GM18498 (cell line): ENCODE data around the gene ZFP36L1.

ENCODE experiments used
- ATAC-seq: cut with Tn5 transposase; IDR thresholded peaks from one replicate; pipeline ENCODE4 v1.9.1; 2021; ENCODE audit warnings: mild to moderate bottlenecking, moderate library complexity; ENCODE audit not compliant: unreplicated experiment

The ZFP36L1 gene

DNA sequence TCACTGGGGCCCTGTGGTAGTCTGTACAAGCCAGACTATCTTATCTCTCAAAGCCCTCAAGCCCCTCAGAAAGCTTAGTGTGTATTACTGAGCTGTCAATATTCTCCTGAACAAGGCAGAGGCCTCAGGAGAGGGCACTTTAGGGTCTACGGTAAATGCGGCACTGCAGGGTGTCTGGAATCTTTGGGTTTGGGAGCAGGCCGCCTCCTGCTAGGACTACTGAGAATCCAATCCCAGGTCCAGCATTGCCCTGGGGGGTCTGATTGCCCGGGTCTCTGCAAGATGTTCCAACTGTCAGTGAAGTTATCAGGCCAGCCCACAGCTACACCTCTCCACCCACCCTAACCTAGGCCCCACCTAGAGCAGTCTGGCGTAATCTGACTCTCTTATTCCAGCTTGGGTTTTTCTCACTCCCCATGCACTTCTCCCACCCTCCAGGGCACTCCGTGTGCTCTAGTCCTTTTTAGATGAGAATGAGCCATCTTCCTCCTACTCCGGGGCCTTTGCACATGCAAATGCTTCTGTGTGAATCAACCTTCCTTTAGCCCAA is 4.3 kb upstream of the ZFP36L1 start:
- ATAC-seq, result no peak

DNA sequence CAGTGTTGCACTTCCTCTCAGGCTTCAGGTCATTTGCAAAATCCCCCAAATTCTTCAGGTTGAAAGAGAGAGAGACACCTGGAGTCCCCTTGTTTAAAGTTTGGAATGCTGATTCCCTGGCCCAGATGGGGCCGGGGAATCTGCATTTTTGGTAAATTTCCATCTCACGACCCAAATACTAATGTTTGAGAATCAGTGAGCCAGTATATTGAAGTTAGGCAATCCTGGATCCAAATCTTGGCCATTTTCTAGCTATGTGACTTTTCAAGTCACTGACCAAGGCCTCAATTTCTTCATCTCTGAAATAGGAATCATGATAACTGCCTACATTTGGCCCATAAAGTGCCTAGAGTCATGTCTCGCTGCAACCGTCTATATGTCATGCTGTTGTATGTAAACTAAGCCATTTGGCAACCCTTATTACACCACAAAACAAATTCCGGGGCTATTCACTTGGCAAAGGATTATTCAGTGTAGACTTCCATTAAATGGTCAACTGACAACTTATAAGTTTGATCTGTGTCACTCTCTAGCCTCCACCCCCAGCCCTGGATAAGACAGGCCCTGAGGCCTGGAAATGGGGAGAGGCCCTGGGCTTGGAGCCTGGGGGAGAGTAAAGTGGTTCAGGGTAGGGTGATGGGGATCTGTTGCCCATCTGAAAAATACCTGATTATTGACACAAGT is 3.7 kb upstream of the ZFP36L1 start:
- ATAC-seq, result no peak

DNA sequence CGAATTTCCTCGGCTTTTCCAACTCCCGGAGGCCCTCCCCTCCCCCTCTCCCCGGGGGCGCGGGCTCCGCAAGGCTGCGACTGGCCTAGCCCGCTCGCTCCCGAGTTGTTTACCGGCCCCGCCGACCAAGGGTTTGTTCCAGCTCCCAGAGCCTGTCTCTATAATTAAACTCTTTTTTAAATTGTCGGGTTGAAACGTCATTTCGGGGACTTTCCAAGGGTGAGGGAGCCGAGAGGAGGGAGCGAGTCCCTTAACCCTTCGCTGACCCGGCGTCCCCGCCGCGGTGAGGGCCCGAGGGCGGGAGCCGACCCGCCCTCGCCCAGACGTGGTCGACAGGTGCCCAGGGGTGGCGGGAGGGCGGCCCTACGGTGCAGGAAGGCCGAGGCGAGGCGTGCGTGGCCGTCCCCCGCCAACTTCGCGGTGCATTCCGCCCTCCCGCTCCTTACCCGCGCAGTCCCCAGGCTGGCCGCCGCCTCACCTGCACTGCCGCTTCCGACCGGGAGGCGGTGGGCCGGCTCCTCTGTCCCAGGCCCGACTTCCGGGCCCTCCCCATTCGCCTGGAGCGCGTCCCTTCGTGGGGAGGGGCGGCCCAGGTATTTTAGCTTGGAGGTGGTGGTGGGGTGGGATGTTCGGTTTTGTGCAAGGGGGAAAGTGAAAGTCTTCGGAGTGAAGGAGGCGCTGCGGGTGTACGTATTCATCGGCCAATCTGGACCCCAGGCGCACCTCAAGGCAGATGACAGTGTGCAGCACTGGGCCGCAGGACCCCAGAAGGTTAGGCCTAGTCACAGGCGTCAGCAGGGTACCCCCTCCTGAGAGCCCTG is 2.9 kb upstream of the ZFP36L1 start:
- peak; percentile 39 for ATAC-seq

DNA sequence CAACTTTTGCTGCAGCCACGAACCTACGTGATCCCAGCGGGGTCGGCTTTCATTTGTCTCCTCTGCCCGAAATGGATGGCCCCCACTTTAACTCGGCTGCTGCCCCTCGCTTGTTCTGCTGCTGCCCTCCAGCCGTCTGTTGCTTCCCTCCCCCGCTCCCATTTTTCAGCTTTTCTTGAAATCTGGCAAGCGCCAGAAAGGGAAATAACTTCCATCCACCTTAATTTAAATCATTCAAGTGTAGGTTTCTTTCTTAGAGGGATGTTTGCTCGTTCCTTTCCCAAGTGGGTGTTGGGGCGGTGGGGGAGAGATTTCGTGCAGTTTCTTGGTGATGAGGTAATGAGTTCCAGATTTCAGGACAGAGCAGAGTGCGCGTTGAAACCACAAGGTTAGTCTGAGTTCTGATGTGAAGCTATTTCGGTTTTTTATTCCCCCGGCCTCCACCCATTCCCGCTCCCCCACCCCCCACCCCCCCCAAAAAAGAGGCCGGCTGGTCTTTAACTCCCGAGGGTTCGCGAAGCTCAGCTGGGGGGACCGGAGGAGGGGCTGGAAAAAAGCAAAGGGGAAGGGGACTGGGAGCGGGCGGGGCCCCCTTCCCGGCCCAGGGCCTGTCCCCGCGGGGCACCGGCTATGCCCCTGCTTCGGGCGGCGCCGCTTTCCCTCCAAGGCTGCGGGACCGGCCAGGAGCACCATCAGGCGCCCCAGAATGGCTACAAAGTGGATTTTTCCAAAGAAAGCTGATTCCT is 2.2 kb upstream of the ZFP36L1 start:
- ATAC-seq, result no peak

DNA sequence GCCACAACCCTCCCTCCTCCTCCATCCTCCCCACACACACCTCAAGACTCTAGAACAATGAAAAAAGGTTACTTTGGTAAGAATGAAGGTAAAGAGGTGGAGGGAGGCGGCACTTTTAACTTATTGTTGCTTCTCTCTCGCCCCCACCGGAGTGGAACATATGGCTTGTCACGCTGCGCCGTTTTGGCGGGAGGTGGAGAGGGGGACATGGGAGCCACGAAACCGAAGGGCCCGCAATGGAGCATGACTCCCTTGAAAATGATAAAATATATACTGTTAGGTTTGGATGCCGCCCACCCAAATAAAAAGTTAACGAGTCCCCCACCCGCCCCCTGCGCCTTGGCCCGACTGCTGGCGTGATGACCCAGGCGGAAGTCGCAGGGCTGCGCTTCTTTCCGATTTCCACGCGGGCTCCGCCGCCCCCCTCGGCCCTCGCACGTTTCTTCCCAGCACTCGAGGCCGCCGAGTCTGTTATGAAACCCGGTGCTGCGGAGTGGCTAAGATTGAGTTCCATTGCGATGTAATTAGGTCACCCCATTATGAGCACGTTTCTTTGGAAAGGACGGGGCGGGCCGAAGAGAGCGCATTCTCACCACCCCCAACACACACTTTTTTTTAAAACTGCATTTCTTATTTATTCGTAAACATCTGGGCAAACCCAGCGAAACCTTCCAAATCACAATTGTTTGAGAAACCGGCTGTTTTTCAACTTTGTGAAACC is 1.4 kb upstream of the ZFP36L1 start:
- ATAC-seq, result no peak

DNA sequence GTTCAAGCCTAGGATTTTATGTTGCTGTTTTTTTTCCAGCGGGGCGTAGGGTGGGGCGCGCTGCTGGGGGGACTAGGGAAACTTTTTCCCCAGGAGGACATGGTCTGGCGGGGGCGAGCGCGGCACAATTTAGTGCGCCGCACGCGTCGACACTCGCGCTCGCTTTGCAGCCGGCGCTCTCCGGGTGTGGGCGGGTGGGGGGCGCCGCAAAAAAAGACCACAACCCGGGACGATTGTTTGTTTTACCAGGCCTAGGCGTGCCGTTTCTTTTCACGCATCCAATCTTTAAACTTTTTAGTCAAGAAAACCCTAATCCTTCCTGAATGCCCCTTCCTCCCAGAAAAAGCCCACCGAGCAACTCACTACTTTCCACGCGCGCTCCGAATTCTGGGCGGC is 865 bp upstream of the ZFP36L1 start:
- ATAC-seq, result no peak

DNA sequence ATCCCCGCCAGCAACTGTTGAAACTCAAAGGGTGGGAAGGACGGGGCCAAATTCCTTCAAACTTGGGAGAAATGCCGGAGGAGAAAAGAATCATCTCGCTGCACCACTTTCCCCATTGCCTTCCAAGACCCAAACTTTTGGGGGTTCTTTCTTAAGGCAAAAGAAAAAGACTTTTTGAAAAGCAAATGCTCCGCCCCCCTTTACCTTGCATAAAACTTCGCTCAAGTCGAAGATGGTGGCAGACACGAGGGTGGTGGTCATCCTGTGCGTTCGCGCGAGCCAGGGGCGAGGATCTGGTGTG is 239 bp downstream of the ZFP36L1 start:
- no peak for ATAC-seq

DNA sequence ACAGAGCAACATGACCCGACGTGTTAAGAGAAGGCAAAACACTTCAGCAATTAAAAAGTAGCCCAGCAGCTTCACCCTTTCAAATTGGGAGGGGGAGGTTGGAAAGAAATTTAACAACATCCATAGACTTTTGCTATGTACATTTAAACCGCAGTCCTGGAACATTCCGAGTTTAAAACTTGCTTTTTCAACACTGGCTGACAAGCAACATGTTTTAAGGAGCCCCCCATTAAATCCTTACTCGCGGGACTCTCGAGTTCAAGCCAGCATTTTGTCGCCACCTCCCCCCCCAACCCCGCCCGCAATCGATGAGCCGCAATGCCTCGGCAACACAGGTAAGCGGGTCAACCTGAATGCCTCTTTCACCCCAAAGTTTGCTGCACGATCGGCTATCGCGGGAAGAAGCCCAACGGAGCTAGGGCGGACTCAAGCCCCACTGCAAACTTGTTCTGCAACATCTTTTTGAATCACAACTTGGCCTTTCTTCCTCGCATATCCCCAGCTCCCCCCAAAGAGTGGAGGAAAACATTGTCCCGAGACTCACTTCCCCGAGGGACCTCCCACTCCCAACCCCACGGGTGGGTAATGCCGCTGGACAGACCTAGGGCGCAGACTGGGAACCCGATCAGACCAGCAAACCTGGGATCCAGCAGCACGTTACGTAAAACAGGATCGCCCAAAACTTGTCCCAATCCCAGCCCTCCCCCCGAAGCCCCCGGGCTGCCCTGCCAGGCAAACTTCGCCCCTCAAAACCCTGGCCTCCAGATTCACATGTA is 777 bp downstream of the ZFP36L1 start:
- no peak for ATAC-seq

DNA sequence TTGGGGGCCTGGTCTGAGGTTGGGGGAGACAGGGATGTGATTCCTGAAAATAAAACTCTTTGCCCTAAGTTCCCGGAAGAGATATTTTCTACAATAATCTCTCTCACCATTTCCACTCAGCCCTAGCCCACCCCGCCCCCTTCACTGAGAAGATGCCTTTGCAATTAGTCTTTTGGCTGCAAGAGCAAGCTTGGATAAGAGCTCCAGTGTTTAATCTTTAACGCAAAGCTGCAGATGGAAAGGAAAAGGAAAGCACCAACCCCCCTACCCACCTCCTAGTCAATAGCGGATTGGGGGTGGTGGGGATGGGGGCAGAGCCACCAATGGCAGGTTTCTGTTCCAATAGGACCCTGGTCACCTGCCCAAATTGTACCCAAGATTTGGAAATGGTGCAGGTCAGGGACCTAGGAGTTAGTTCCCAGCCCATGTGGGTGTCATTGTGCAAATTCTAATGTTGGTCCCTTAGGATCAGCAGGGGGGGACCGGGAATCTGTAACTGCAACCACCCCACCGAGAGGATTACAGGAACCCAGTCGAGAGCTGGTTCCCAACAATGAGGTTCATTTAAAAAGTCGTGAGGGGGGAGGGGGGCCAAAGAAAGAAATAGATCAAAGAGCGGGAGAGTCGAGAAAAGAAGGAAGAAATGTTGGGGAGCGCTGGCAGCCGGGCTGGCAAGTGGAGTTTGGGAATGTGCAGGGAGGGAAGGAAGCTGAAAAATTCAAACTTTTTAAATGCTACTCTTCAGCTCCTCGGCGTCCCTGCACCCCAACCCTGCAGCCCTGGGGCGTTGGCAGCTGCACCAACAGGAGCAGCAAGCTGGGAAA is 1.6 kb downstream of the ZFP36L1 start:
- ATAC-seq, result no peak

DNA sequence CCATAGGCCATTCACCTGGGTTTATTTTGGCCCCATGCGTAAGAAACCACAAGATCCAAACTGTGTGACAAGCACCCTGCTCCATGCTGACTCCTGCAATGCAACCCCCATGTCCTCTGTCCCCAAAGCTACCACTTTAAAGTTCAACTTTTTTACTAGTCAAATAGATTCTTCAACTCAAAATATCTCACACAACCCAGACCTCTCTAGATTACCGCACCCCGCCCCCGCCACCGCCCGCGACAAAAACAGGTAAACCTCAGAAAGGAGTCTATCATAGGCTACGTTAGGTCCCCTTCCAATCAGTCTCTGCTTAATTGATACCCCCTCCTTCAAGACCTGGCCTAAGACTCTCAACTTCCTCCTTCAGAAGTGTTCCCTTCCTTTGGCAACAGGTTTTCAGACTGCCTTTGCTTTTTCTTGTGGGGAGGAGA is 2.2 kb downstream of the ZFP36L1 start:
- no peak for ATAC-seq

DNA sequence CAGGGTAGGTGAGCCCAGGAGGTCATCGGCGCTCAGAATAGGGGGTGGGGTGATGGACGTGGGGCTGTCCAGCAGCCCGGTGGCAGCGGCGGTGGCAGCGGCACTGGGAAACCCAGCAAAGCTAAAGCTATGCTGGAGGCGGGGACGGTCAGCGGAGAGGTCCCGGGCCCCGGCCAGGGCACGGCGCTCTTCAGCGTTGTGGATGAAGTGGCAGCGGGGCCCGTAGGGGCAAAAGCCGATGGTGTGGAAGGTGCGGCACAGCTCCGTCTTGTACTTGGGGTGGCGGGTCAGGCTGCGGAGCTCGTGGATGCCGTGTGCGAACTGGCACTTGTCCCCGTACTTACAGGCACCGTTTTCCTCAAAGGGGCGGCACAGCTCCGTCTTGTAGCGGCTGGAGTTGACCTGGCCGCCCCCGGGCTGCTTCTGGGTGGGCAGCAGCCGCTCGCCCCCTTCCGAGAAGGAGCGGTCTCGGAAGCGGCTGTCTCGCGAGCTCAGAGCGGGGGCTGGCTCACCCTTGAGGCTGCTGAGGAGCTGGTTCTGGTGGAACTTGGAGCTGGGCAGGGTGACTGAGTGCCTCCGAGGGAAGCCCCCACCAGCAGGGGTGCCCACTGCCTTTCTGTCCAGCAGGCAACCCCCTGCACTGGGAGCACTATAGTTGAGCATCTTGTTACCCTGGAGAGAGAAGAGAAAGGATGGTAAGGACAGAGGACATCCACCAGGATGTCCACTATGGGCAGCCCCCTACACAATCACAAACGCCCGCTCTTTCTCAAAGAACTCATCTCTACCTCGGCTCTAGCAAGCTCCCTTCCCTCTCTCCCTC is 2.8 kb downstream of the ZFP36L1 start:
- ATAC-seq, result no peak

DNA sequence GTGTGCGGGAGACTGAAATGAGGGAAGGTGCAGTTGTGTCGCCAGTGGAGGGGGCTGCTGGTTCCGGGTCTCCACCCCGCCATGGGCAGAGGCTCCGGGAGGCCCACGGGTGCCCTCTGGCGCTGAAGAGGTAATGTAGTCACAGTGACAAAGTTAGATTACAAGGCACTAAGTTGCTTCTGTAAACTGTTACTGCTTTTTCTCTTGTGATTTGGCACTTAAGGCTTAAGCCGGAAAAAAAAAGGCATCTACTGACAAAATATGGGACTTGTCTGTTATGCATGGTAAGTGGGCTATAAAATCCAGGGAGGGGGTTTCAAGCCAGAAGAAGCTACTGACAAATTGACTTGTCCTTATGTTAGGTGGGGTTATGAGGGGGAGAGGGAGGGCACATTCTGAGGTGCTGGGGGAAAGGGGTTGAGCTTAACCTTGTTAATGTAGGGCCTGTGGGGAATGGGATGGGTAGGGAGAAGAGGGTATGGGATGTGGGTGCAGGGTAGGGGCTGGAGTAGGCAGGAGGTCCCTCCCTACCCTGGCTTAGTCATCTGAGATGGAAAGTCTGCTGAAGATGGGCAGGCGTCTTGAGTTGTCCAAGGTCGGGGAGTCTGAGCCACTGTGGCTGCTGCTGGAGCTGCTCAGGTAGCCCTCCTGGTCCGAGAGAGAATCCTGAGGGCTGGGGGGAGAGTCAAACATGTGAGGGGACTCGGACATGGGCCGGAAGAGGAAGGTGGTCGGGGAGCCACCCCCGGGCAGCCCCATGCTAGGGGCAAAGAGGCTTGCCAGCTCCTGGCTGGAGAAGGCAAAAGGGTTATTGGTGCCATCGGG is 3.7 kb downstream of the ZFP36L1 start:
- no peak for ATAC-seq

DNA sequence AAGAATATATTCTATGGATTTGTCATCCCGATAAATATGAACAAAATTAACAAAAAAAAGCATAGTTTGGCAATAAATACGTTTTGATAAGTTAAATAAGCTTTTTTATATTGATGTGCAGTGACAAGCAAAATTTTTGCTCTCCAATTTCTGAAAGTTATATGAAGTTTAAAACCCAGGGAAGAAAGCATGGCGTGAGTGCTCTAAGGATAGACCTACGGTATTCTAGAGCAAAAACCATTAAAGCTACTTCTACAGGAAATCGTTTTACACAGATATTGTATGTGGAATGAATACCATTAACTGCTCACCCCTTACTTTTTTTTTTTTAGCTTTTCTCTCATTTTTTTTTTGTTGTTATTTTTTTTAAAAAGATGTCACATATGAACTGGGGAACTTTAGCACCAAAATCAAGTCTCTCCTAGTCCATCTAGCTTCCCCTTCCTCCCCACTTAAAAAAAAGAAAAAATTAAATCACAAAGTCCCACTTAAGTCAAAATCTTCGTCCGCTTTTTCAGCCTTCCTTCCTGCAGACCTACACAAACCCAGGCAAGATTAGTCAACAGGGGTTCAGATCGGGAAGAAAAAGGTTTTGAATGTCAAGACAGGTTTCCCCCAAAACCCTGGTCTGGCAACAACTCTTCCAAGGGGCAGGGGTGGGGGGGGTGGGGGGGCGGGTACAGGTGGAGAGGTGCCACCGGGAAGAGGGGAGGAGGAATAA is 4.4 kb downstream of the ZFP36L1 start:
- ATAC-seq, result no peak

DNA sequence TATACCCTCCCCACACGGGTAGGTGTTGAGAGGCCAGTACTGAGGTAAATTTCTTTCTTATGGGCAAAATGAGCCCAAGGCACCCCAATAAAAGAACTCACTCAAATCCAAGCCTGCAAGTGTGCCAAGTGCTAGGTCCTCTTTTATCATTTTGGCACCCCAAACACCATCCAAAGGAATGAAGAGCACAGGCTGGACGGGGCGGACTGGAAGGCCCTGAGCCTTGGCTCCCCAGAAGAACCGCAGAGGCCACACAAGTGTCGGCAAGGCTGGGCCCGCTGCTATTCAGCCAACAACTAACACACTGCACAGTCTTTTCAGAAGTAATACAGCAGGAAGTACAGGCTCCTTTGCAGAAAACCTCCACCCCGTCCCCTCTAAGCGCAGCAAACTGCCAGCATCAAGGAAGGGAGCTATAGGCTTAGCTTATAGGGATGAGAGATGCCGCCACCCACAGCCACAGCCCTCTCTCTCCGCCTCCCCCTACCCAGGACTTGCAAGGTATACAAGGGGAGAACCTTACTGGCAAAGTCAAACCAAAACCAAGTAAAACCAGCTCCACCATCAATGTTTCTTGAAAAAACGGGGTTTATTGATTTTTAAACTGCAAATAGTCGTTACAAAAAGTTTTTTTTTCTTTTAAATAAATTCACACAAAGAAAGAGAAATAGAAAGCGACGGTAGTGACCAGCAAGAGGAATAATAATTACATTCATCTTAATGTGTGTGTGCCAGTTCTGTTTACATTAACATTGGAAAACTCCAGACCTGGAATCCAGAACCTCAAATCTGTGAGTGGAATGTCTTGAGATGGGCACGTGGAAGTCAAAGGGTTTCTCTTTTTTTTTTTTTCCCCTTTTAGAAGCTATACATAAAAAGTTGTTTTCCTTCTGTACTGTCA is 5.5 kb downstream of the ZFP36L1 start:
- no peak for ATAC-seq

DNA sequence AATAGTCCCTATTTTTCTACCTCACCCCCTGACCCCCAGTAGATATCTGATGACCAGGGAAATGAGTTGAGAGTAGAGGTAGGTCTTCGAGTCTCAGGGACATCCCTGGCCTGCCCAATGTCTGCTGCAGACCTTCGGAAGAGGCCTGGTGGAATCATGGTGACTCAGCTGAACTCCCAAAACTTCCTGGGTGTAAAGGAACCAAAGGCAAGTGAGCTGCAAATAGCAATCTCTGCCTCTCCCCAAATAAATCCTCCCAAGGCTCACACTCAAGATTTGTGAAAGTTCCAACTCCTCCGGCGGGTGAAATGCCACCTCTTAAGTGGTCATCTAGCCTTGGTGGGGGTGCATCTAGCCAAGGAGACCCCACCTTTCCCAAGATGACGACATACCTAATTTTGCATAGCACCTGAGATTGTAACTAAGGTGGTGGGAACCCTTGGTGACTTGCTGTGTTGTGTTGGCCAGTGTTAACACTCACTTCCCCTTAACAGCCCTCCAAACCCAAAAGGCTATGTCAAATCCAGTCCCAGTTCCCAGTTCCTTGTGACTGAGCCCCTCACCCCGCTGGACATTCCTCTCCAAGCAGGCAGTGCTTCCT is 6.3 kb downstream of the ZFP36L1 start:
- no peak for ATAC-seq
